CD4-positive, alpha-beta T cell (primary cell): ENCODE data around the gene NTRK2. TPM values are rescaled to one million over a fixed set of nuclear protein-coding genes. Genes with fewer than 3 reads are reported as not detected.

ENCODE experiments used
- ATAC-seq: fragments of 200-7000 bp; cut with Tn5 transposase; one replicate; pipeline ENCODE4 v1.10.0; 2022; ENCODE audit warnings: mild to moderate bottlenecking; ENCODE audit not compliant: poor library complexity
- CTCF ChIA-PET: fragments of 350-600 bp; sonication (Branson Sonifier 250); formaldehyde crosslinking; loops from one replicate; lab custom pipeline; 2021; ENCODE audit warnings: antibody characterized with exemption, inconsistent platforms; lab: Charles Lee
- POLR2A ChIA-PET: fragments of 350-600 bp; sonication (Branson Sonifier 250); formaldehyde crosslinking; loops from one replicate; lab custom pipeline; 2021; ENCODE audit warnings: antibody characterized with exemption, inconsistent platforms; lab: Charles Lee
- DNase-seq, 14 experiments: peaks; one replicate each; pipeline ENCODE4 v3.0.0-alpha.2; 2013 to 2020; ENCODE audit warnings: mixed read lengths in 2 of 14
- H3K27ac ChIP-seq, 2 donors: one replicate each; pipeline versions ENCODE4 v1.5.1 to v1.7.0; 2013; ENCODE audit warnings: low read length in 2 of 2, low read depth in 1 of 2, mild to moderate bottlenecking in 1 of 2
- H3K27me3 ChIP-seq, 2 experiments: 1 replicate in 1 of 2; 2 replicates in 1 of 2; pipeline versions ENCODE4 v1.6.1 to v1.7.0; 2013; ENCODE audit warnings: low read length in 2 of 2, control low read depth in 1 of 2, mild to moderate bottlenecking in 1 of 2, moderate library complexity in 1 of 2; ENCODE audit not compliant: insufficient read depth in 2 of 2, control insufficient read depth in 1 of 2
- H3K36me3 ChIP-seq: one replicate; pipeline ENCODE4 v1.6.1; 2013; ENCODE audit warnings: low read length, control low read depth; ENCODE audit not compliant: insufficient read depth
- H3K4me1 ChIP-seq: one replicate; pipeline ENCODE4 v1.6.1; 2013; ENCODE audit warnings: low read length, control low read depth; ENCODE audit not compliant: insufficient read depth
- H3K4me3 ChIP-seq: one replicate; pipeline ENCODE4 v1.5.1; 2013; ENCODE audit warnings: mild to moderate bottlenecking, low read length, moderate library complexity
- H3K9me3 ChIP-seq, 2 experiments: 1 replicate in 1 of 2; 2 replicates in 1 of 2; pipeline versions ENCODE4 v1.6.1 to v1.7.0; 2013; ENCODE audit warnings: low read length in 2 of 2, mild to moderate bottlenecking in 2 of 2, control low read depth in 1 of 2, moderate library complexity in 1 of 2; ENCODE audit not compliant: control insufficient read depth in 1 of 2, insufficient read depth in 1 of 2
- H3K27ac Mint-ChIP-seq: one replicate; pipeline ENCODE4 v1.8.0; 2020; ENCODE audit warnings: mixed read lengths
- H3K27me3 Mint-ChIP-seq: one replicate; pipeline ENCODE4 v1.8.0; 2021; ENCODE audit warnings: mixed read lengths
- H3K36me3 Mint-ChIP-seq: one replicate; pipeline ENCODE4 v1.8.0; 2021; ENCODE audit warnings: low read depth, mixed read lengths
- H3K4me1 Mint-ChIP-seq: one replicate; pipeline ENCODE4 v1.8.0; 2021; ENCODE audit warnings: low read depth, mixed read lengths
- H3K4me3 Mint-ChIP-seq: one replicate; pipeline ENCODE4 v1.8.0; 2020; ENCODE audit warnings: mild to moderate bottlenecking, mixed read lengths
- H3K9me3 Mint-ChIP-seq: one replicate; pipeline ENCODE4 v1.8.0; 2020; ENCODE audit warnings: mixed read lengths
- CTCF ChIP-seq: fragments of 200-600 bp; IDR thresholded peaks from one replicate; pipeline ENCODE4 v1.8.0; 2022; ENCODE audit warnings: antibody characterized with exemption, mild to moderate bottlenecking
- intact Hi-C, 2 experiments: fragments of 100-400 bp; cut with DNase I in 1 of 2; cut with micrococcal nuclease in 1 of 2; formaldehyde crosslinking; loops; one replicate each; pipeline versions ENCODE4 v1.15.1 to v1.9.0; 2023 to 2025; cut with DNase I, micrococcal nuclease
- total RNA-seq, 174 experiments: library from RNA in 2 of 174; stranded (reverse) in 2 of 174; gene quantifications; one replicate each; pipeline ENCODE4 v1.2.3 and lab custom pipeline; 2021 to 2026

The NTRK2 gene
- total RNA-seq, 2 experiments from 2014 or later, result 0.06 to 0.14 TPM

- Histone ChIP-seq H3K27ac (no peak overlapping the region), H3K4me3 (no peak overlapping the region), H3K9me3 (peaks cover 0 to 7% of the 10 kb centered on the region in 2 experiments), H3K36me3 (no peaks in the 10 kb centered on the region), H3K27me3 (no peaks in the 10 kb centered on the region), H3K4me1 (no peaks in the 10 kb centered on the region)
- ChIA-PET CTCF (no interaction called here), POLR2A (no interaction called here)
- Mint-ChIP-seq H3K36me3 (no peaks in the 10 kb centered on the region), H3K4me3 (no peak overlapping the region), H3K9me3 (no peaks in the 10 kb centered on the region), H3K4me1 (no peaks in the 10 kb centered on the region), H3K27ac (no peak overlapping the region), H3K27me3 (peaks cover 17% of the 10 kb centered on the region)
- TF ChIP-seq CTCF, result no peak
- intact Hi-C loops, result no loop called here
- DNase-seq (no peak), ATAC-seq (no peak)
Measured at GRCh38 chr9:84992381-84992780, 322.9 kb downstream of the NTRK2 start.

GRCh38 chr9:84993105-84993504 is 323.6 kb downstream of the NTRK2 start:
- ATAC-seq (no peak), DNase-seq (no peak)
- H3K27me3 Mint-ChIP-seq, result peaks cover 17% of the 10 kb centered on the region
- Histone ChIP-seq H3K4me1 (no peaks in the 10 kb centered on the region), H3K27ac (no peak overlapping the region), H3K27me3 (no peaks in the 10 kb centered on the region), H3K9me3 (peaks cover 0 to 7% of the 10 kb centered on the region in 2 experiments), H3K4me3 (no peak overlapping the region), H3K36me3 (no peaks in the 10 kb centered on the region)
- no peaks in the 10 kb centered on the region for H3K4me1 Mint-ChIP-seq
- TF ChIP-seq CTCF, result no peak
- intact Hi-C loops, result no loop called here
- ChIA-PET POLR2A (no interaction called here), CTCF (no interaction called here)
- no peaks in the 10 kb centered on the region for H3K36me3 Mint-ChIP-seq
- no peaks in the 10 kb centered on the region for H3K9me3 Mint-ChIP-seq
- no peak overlapping the region for H3K27ac Mint-ChIP-seq
- H3K4me3 Mint-ChIP-seq, result no peak overlapping the region

- Histone ChIP-seq H3K36me3 (no peaks in the 10 kb centered on the region), H3K27me3 (no peaks in the 10 kb centered on the region), H3K4me1 (no peaks in the 10 kb centered on the region), H3K4me3 (no peak overlapping the region), H3K27ac (no peak overlapping the region), H3K9me3 (peaks cover 0 to 7% of the 10 kb centered on the region in 2 experiments)
- no peak for TF ChIP-seq CTCF
- ATAC-seq (no peak), DNase-seq (no peak)
- no peaks in the 10 kb centered on the region for H3K4me1 Mint-ChIP-seq
- POLR2A ChIA-PET, result interaction anchor here (0.6 kb wide), 1 partner anchor 9 kb away, joined by 3 read pairs; no protein-coding TSS in a partner anchor
- peaks cover 3% of the 10 kb centered on the region for H3K9me3 Mint-ChIP-seq
- intact Hi-C loops, result no loop called here
- CTCF ChIA-PET, result no interaction called here
- no peak overlapping the region for H3K4me3 Mint-ChIP-seq
- H3K27ac Mint-ChIP-seq, result no peak overlapping the region
- no peaks in the 10 kb centered on the region for H3K36me3 Mint-ChIP-seq
- H3K27me3 Mint-ChIP-seq, result peaks cover 19% of the 10 kb centered on the region
Measured at GRCh38 chr9:84996029-84996428, 326.5 kb downstream of the NTRK2 start.
